Astrocyte (in vitro differentiated cells and primary cell): ENCODE results near the gene FBXL19. TPM values are rescaled to one million over a fixed set of nuclear protein-coding genes. Genes with fewer than 3 reads are reported as not detected.

Experiments
- DNase-seq: peaks from one replicate; pipeline ENCODE4 v3.0.0-alpha.2; 2010; ENCODE audit warnings: low read depth
- FAIRE-seq: peaks from 2 replicates; lab custom pipeline; 2011; peaks lifted over from hg19 to GRCh38; lab: Jason Lieb, UNC
- H2AFZ ChIP-seq: 2 replicates; pipeline ENCODE4 v1.6.0; 2012; ENCODE audit warnings: low read depth, low read length, inconsistent platforms
- H3K27ac ChIP-seq: 2 replicates; pipeline ENCODE4 v1.5.1; 2011; ENCODE audit warnings: low read depth, low read length, inconsistent platforms
- H3K27me3 ChIP-seq: 2 replicates; pipeline ENCODE4 v1.6.0; 2011; ENCODE audit warnings: low read length, inconsistent platforms; ENCODE audit not compliant: insufficient read depth
- H3K36me3 ChIP-seq: 2 replicates; pipeline ENCODE4 v1.5.1; 2011; ENCODE audit warnings: low read length, inconsistent platforms; ENCODE audit not compliant: insufficient read depth
- H3K4me1 ChIP-seq: 2 replicates; pipeline ENCODE4 v1.5.1; 2011; ENCODE audit warnings: low read length, inconsistent platforms; ENCODE audit not compliant: insufficient read depth
- H3K4me2 ChIP-seq: 2 replicates; pipeline ENCODE4 v1.6.0; 2012; ENCODE audit warnings: low read length, inconsistent platforms
- H3K4me3 ChIP-seq: 2 replicates; pipeline ENCODE4 v1.5.1; 2011; ENCODE audit warnings: low read depth, mild to moderate bottlenecking, low read length, inconsistent platforms; ENCODE audit not compliant: insufficient read depth
- H3K79me2 ChIP-seq: 2 replicates; pipeline ENCODE4 v1.6.0; 2012; ENCODE audit warnings: mild to moderate bottlenecking, low read length, inconsistent platforms; ENCODE audit not compliant: insufficient read depth
- H3K9ac ChIP-seq: 2 replicates; pipeline ENCODE4 v1.6.0; 2012; ENCODE audit warnings: mild to moderate bottlenecking, low read length, inconsistent platforms
- H3K9me3 ChIP-seq: 2 replicates; pipeline ENCODE4 v1.5.1; 2012; ENCODE audit warnings: low read depth, mild to moderate bottlenecking, low read length, inconsistent platforms; ENCODE audit not compliant: insufficient read depth
- H4K20me1 ChIP-seq: 2 replicates; pipeline ENCODE4 v1.6.0; 2012; ENCODE audit warnings: low read length, inconsistent platforms; ENCODE audit not compliant: insufficient read depth
- H3K27ac Mint-ChIP-seq: one replicate; pipeline ENCODE4 v1.8.0; 2021; ENCODE audit warnings: mild to moderate bottlenecking, mixed read lengths; ENCODE audit not compliant: unreplicated experiment
- H3K27me3 Mint-ChIP-seq: one replicate; pipeline ENCODE4 v1.8.0; 2021; ENCODE audit warnings: low read depth, mixed read lengths; ENCODE audit not compliant: unreplicated experiment
- H3K36me3 Mint-ChIP-seq: one replicate; pipeline ENCODE4 v1.8.0; 2021; ENCODE audit warnings: low read depth, mixed read lengths; ENCODE audit not compliant: unreplicated experiment
- H3K4me1 Mint-ChIP-seq: one replicate; pipeline ENCODE4 v1.8.0; 2021; ENCODE audit warnings: low read depth, mixed read lengths; ENCODE audit not compliant: unreplicated experiment
- H3K4me3 Mint-ChIP-seq: one replicate; pipeline ENCODE4 v1.8.0; 2021; ENCODE audit warnings: mild to moderate bottlenecking, moderate library complexity, mixed read lengths; ENCODE audit not compliant: unreplicated experiment
- H3K9me3 Mint-ChIP-seq: one replicate; pipeline ENCODE4 v1.8.0; 2021; ENCODE audit warnings: mild to moderate bottlenecking, mixed read lengths; ENCODE audit not compliant: unreplicated experiment
- CTCF ChIP-seq: IDR thresholded peaks from 2 replicates; pipeline ENCODE4 v1.5.1; 2011; ENCODE audit warnings: low read depth, mild to moderate bottlenecking, inconsistent platforms, low read length, moderate library complexity; ENCODE audit not compliant: insufficient read depth
- EZH2 ChIP-seq: IDR thresholded peaks from 2 replicates; pipeline ENCODE4 v1.6.1; 2012; ENCODE audit warnings: mild to moderate bottlenecking, low read length, inconsistent platforms; ENCODE audit not compliant: insufficient read depth
- total RNA-seq: library from RNA; stranded (reverse); gene quantifications from 2 replicates; pipeline ENCODE4 v1.2.1, GENCODE V29; 2021

FBXL19 gene
- total RNA-seq, 1 donor from 2014 or later, result 42.5 TPM

DNA sequence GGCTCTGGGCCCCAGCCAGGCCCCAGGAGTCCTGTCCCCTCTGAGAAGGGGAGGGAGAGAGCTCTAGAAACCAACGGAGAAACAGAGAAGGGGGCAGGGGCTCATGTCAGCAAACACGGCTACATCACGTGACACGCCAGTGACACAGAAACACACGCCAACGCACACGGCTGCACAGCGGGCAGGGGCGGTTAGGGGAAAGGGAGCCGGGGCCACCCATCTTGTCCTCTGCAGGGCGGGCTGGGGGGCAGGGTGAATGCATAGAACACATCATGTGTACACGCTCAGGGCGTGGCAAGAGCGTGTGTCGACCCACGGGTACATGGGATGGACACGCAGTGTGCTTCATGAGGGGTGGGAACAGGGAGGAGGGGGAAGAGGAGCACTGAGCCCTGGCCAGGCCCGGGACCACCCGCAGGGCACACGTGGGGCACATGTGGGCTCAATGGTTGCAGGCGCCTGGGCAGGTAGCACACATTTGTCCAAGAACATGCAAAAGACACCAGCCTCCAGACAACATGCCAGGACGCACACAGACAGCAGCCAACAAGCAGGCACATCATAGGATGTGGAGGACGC, 66.2 kb downstream of the FBXL19 start:
- no peak overlapping the region for H3K9ac ChIP-seq
- no peaks in the 10 kb centered on the region for H3K27me3 ChIP-seq
- H3K4me2 ChIP-seq, result no peak overlapping the region
- Mint-ChIP-seq H3K9me3 (no peaks in the 10 kb centered on the region), H3K4me3 (no peak overlapping the region), H3K27ac (peak overlapping the region; percentile 66), H3K4me1 (peaks cover 9% of the 10 kb centered on the region), H3K36me3 (peaks cover 15% of the 10 kb centered on the region), H3K27me3 (no peaks in the 10 kb centered on the region)
- H2AFZ ChIP-seq, result no peak overlapping the region
- DNase-seq (no peak), FAIRE-seq (no peak)
- H3K9me3 ChIP-seq, result no peaks in the 10 kb centered on the region
- H4K20me1 ChIP-seq, result peaks cover 3% of the 10 kb centered on the region
- H3K79me2 ChIP-seq, result no peaks in the 10 kb centered on the region
- peaks cover 10% of the 10 kb centered on the region for H3K4me1 ChIP-seq
- H3K4me3 ChIP-seq, result no peak overlapping the region
- TF ChIP-seq EZH2 (no peak), CTCF (no peak)
- H3K27ac ChIP-seq, result no peak overlapping the region
- H3K36me3 ChIP-seq, result no peaks in the 10 kb centered on the region

DNA sequence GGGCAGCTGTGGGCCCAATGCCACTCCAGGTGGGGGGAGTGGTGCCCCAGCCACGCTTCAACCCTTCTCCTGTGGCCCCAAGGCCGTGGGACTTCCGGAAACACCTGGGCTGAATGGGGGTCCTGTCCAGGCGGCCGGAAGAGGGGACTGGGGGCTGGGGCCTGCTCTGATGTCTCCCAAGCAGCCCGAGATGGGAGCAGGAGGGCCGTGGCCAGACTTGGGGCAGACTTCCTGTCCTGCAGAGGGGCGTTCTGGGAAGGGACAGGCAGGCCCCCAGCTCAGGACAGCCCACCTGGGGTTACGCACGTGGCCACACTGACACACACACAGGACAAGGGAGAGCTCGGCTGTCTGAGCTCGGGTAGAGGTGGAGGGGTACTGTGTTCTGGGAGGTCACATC, 66.7 kb downstream of the FBXL19 start:
- H3K4me3 Mint-ChIP-seq, result no peak overlapping the region
- peaks cover 9% of the 10 kb centered on the region for H3K4me1 ChIP-seq
- H3K9me3 Mint-ChIP-seq, result no peaks in the 10 kb centered on the region
- no peak overlapping the region for H3K9ac ChIP-seq
- H3K36me3 ChIP-seq, result no peaks in the 10 kb centered on the region
- no peak overlapping the region for H3K4me3 ChIP-seq
- no peak for DNase-seq
- no peaks in the 10 kb centered on the region for H3K9me3 ChIP-seq
- H3K27ac ChIP-seq, result no peak overlapping the region
- H3K27ac Mint-ChIP-seq, result no peak overlapping the region
- no peak overlapping the region for H3K4me2 ChIP-seq
- no peaks in the 10 kb centered on the region for H3K79me2 ChIP-seq
- no peaks in the 10 kb centered on the region for H3K27me3 ChIP-seq
- H2AFZ ChIP-seq, result no peak overlapping the region
- H3K36me3 Mint-ChIP-seq, result peaks cover 17% of the 10 kb centered on the region
- no peak for TF ChIP-seq EZH2
- TF ChIP-seq CTCF, result no peak
- peaks cover 8% of the 10 kb centered on the region for H3K4me1 Mint-ChIP-seq
- FAIRE-seq, result no peak
- no peaks in the 10 kb centered on the region for H4K20me1 ChIP-seq
- H3K27me3 Mint-ChIP-seq, result no peaks in the 10 kb centered on the region

GRCh38 chr16:30991052-30991451, 67.7 kb downstream of the FBXL19 start:
- H3K9me3 Mint-ChIP-seq, result no peaks in the 10 kb centered on the region
- FAIRE-seq (no peak), DNase-seq (no peak)
- H3K4me3 Mint-ChIP-seq, result no peak overlapping the region
- Histone ChIP-seq H3K27ac (no peak overlapping the region), H4K20me1 (no peaks in the 10 kb centered on the region), H3K4me2 (no peak overlapping the region), H3K79me2 (no peaks in the 10 kb centered on the region), H2AFZ (no peak overlapping the region), H3K9ac (no peak overlapping the region), H3K4me3 (no peak overlapping the region), H3K4me1 (no peaks in the 10 kb centered on the region), H3K27me3 (no peaks in the 10 kb centered on the region), H3K9me3 (no peaks in the 10 kb centered on the region), H3K36me3 (no peaks in the 10 kb centered on the region)
- no peaks in the 10 kb centered on the region for H3K27me3 Mint-ChIP-seq
- H3K27ac Mint-ChIP-seq, result peak overlapping the region; percentile 66
- no peak for TF ChIP-seq EZH2
- TF ChIP-seq CTCF, result no peak
- H3K36me3 Mint-ChIP-seq, result peaks cover 17% of the 10 kb centered on the region
- H3K4me1 Mint-ChIP-seq, result peaks cover 1% of the 10 kb centered on the region
